Gastroesophageal sphincter (tissue), 3 donors: ENCODE measurements around the gene CYTH3.

Experiments
- POLR2A ChIP-seq, 2 donors: fragments of 450-650 bp; IDR thresholded peaks; one replicate each; pipeline ENCODE4 v1.6.1; 2017; ENCODE audit warnings: antibody characterized with exemption in 2 of 2, mild to moderate bottlenecking in 2 of 2, moderate library complexity in 1 of 2
- POLR2AphosphoS5 ChIP-seq: sonication (generic); formaldehyde crosslinking; IDR thresholded peaks from one replicate; pipeline ENCODE4 v1.6.1; 2017; ENCODE audit warnings: antibody characterized with exemption
- TF ChIP-seq, protein P1 (sequence below), 4 experiments: fragments of 200-600 bp in 2 of 4; fragments of 450-650 bp in 2 of 4; sonication (generic) in 1 of 4; IDR thresholded peaks; one replicate each; pipeline ENCODE4 v1.5.1; 2017 to 2019; ENCODE audit warnings: antibody characterized with exemption in 4 of 4, mild to moderate bottlenecking in 2 of 4, moderate library complexity in 2 of 4

GRCh38 chr7:6148724-6149360, 123.6 kb downstream of the CYTH3 start:
- TF ChIP-seq POLR2AphosphoS5 (no peak), POLR2A (IDR thresholded peaks at IDR 0.05) (no peak)
- TF ChIP-seq, protein P1, sequence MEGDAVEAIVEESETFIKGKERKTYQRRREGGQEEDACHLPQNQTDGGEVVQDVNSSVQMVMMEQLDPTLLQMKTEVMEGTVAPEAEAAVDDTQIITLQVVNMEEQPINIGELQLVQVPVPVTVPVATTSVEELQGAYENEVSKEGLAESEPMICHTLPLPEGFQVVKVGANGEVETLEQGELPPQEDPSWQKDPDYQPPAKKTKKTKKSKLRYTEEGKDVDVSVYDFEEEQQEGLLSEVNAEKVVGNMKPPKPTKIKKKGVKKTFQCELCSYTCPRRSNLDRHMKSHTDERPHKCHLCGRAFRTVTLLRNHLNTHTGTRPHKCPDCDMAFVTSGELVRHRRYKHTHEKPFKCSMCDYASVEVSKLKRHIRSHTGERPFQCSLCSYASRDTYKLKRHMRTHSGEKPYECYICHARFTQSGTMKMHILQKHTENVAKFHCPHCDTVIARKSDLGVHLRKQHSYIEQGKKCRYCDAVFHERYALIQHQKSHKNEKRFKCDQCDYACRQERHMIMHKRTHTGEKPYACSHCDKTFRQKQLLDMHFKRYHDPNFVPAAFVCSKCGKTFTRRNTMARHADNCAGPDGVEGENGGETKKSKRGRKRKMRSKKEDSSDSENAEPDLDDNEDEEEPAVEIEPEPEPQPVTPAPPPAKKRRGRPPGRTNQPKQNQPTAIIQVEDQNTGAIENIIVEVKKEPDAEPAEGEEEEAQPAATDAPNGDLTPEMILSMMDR (IDR thresholded peaks at IDR 0.05): no peak
